Ishikawa (cell line): ENCODE data around the gene PARD3B.

Experiments used
- CEBPB ChIP-seq: IDR thresholded peaks from 2 replicates; pipeline ENCODE4 v1.6.1; 2012
- EGR1 ChIP-seq: IDR thresholded peaks from 2 replicates; pipeline ENCODE4 v1.6.1; 2012
- EP300 ChIP-seq: IDR thresholded peaks from 2 replicates; pipeline ENCODE4 v1.6.1; 2012; ENCODE audit warnings: borderline replicate concordance
- RAD21 ChIP-seq: IDR thresholded peaks from 2 replicates; pipeline ENCODE4 v1.6.1; 2012; ENCODE audit warnings: low read depth
- TEAD4 ChIP-seq: IDR thresholded peaks from 2 replicates; pipeline ENCODE4 v1.6.1; 2012
- YY1 ChIP-seq: IDR thresholded peaks from 2 replicates; pipeline ENCODE4 v1.6.1; 2012; ENCODE audit warnings: low read depth

DNA sequence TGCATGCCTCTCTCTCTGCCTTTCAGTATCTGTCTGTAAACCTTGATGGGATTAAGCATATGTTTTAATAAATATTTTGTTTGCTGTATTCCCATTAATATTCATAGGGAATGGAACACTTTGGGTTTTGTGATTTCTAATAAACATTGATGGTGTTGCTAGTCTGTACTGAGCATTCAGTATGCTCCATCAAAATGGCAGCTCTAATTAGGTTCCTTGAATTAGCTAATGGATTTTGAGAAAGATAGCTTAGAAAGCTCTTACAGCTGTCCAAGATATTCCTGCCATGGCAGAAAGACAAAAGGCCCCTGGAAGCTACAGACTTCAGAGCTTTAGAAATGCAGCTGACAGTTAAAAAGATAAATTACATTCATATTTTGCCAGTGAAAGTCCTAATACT, 937.8 kb downstream of the PARD3B start:
- no peak for TF ChIP-seq EP300
- TF ChIP-seq TEAD4: no peak
- no peak for TF ChIP-seq YY1
- TF ChIP-seq CEBPB: no peak
- TF ChIP-seq RAD21: no peak
- no peak for TF ChIP-seq EGR1
